IMR-90 (cell line): ENCODE data around the gene RAB1A. TPM values are rescaled to one million over a fixed set of nuclear protein-coding genes. Genes with fewer than 3 reads are reported as not detected.

Experiments used
- ATAC-seq: fragments of 200-7000 bp; cut with Tn5 transposase; 2 replicates; pipeline ENCODE4 v1.9.1; 2020; ENCODE audit warnings: low read depth, mild to moderate bottlenecking, moderate library complexity
- BruUV-seq: library from RNA; stranded (reverse); fragments of 400-500 nt; replicated peaks from 2 replicates; lab custom pipeline; 2021; lab: Mats Ljungman, UMichigan
- CTCF ChIA-PET: fragments of 300-600 bp; formaldehyde crosslinking; extraction: SDS; loops from one replicate; lab custom pipeline; 2021; ENCODE audit warnings: antibody characterized with exemption; lab: Yijun Ruan, JAX
- POLR2A ChIA-PET: fragments of 300-600 bp; sonication (Branson Sonifier 250); formaldehyde crosslinking; loops from one replicate; lab custom pipeline; 2022; ENCODE audit warnings: antibody characterized with exemption; ENCODE audit not compliant: unreplicated experiment; lab: Charles Lee
- DNase-seq: peaks from one replicate; pipeline ENCODE4 v3.0.0; 2013
- H2AFZ ChIP-seq: replicated peaks from 2 replicates; pipeline ENCODE3; 2013; ENCODE audit warnings: low read length, mild to moderate bottlenecking; ENCODE audit not compliant: poor library complexity
- H2AK5ac ChIP-seq: 2 replicates; pipeline ENCODE4 v1.6.1; 2013; ENCODE audit warnings: low read depth, low read length, inconsistent platforms
- H2AK9ac ChIP-seq: replicated peaks from 2 replicates; pipeline ENCODE3; 2013; ENCODE audit warnings: mild to moderate bottlenecking, low read depth, low read length, moderate library complexity; ENCODE audit not compliant: poor library complexity
- H2BK120ac ChIP-seq: 2 replicates; pipeline ENCODE4 v1.6.1; 2013; ENCODE audit warnings: low read depth, low read length, inconsistent platforms
- H2BK15ac ChIP-seq: 3 replicates; pipeline ENCODE4 v1.6.1; 2013; ENCODE audit warnings: low read depth, low read length, inconsistent platforms
- H2BK20ac ChIP-seq: 2 replicates; pipeline ENCODE4 v1.6.1; 2013; ENCODE audit warnings: low read depth, mild to moderate bottlenecking, inconsistent platforms, low read length, moderate library complexity
- H2BK5ac ChIP-seq: 2 replicates; pipeline ENCODE4 v1.6.1; 2013; ENCODE audit warnings: mild to moderate bottlenecking, low read depth, low read length, inconsistent platforms; ENCODE audit not compliant: poor library complexity, severe bottlenecking
- H3K14ac ChIP-seq: replicated peaks from 2 replicates; pipeline ENCODE4 v1.6.1; 2013; ENCODE audit warnings: low read depth, low read length, inconsistent platforms
- H3K18ac ChIP-seq: 2 replicates; pipeline ENCODE4 v1.6.1; 2013; ENCODE audit warnings: low read depth, low read length, control low read depth
- H3K23ac ChIP-seq: 2 replicates; pipeline ENCODE4 v1.6.1; 2013; ENCODE audit warnings: low read depth, low read length, inconsistent platforms
- H3K27ac ChIP-seq: 2 replicates; pipeline ENCODE4 v1.5.1; 2013; ENCODE audit warnings: mild to moderate bottlenecking, control low read depth, low read length; ENCODE audit not compliant: insufficient read depth
- H3K27me3 ChIP-seq: 2 replicates; pipeline ENCODE4 v1.6.1; 2013; ENCODE audit warnings: low read length; ENCODE audit not compliant: control insufficient read depth, insufficient read depth
- H3K36me3 ChIP-seq: 2 replicates; pipeline ENCODE4 v1.6.1; 2013; ENCODE audit warnings: low read length, mixed read lengths; ENCODE audit not compliant: control insufficient read depth, insufficient read depth
- H3K4ac ChIP-seq: 2 replicates; pipeline ENCODE4 v1.6.1; 2013; ENCODE audit warnings: low read depth, low read length, inconsistent platforms
- H3K4me1 ChIP-seq: 2 replicates; pipeline ENCODE4 v1.6.1; 2013; ENCODE audit warnings: low read length, mixed read lengths; ENCODE audit not compliant: control insufficient read depth, insufficient read depth
- H3K4me2 ChIP-seq: 2 replicates; pipeline ENCODE4 v1.6.1; 2013; ENCODE audit warnings: low read depth, mild to moderate bottlenecking, control low read depth, low read length, moderate library complexity
- H3K4me3 ChIP-seq: 2 replicates; pipeline ENCODE4 v1.5.1; 2013; ENCODE audit warnings: low read depth, mild to moderate bottlenecking, control low read depth, low read length, moderate library complexity; ENCODE audit not compliant: insufficient read depth
- H3K56ac ChIP-seq: 2 replicates; pipeline ENCODE4 v1.6.1; 2013; ENCODE audit warnings: low read length, inconsistent platforms; ENCODE audit not compliant: insufficient read depth; ENCODE audit errors: extremely low read depth
- H3K79me1 ChIP-seq, 2 experiments: 2 replicates each; pipeline ENCODE4 v1.6.1; 2013; ENCODE audit warnings: low read length in 2 of 2, inconsistent platforms in 1 of 2, low read depth in 1 of 2
- H3K9ac ChIP-seq: 2 replicates; pipeline ENCODE4 v1.6.1; 2013; ENCODE audit warnings: low read depth, low read length, control low read depth
- H3K9me1 ChIP-seq: 2 replicates; pipeline ENCODE4 v1.6.1; 2013; ENCODE audit warnings: low read length, inconsistent platforms; ENCODE audit not compliant: insufficient read depth
- H3K9me3 ChIP-seq: 2 replicates; pipeline ENCODE4 v1.6.1; 2013; ENCODE audit warnings: low read length; ENCODE audit not compliant: control insufficient read depth, insufficient read depth
- H4K20me1 ChIP-seq: 2 replicates; pipeline ENCODE4 v1.6.1; 2013; ENCODE audit warnings: low read length, inconsistent platforms; ENCODE audit not compliant: insufficient read depth
- H4K5ac ChIP-seq: 2 replicates; pipeline ENCODE4 v1.6.1; 2013; ENCODE audit warnings: mild to moderate bottlenecking, low read depth, low read length, control low read depth
- H4K8ac ChIP-seq, 2 experiments: 2 replicates each; pipeline ENCODE4 v1.6.1; 2013; ENCODE audit warnings: low read depth in 2 of 2, low read length in 2 of 2, control low read depth in 1 of 2, inconsistent platforms in 1 of 2
- H4K91ac ChIP-seq: 2 replicates; pipeline ENCODE4 v1.6.1; 2013; ENCODE audit warnings: low read depth, low read length, inconsistent platforms; ENCODE audit not compliant: insufficient read depth
- CEBPB ChIP-seq: IDR thresholded peaks from 2 replicates; pipeline ENCODE4 v1.6.1; 2012; ENCODE audit warnings: low read depth, low read length, improper control_type of control experiment
- CTCF ChIP-seq: conservative IDR thresholded peaks from 2 replicates; pipeline ENCODE4 v1.5.1; 2012; ENCODE audit warnings: mild to moderate bottlenecking, low read depth, low read length, improper control_type of control experiment
- MAZ ChIP-seq: IDR thresholded peaks from 2 replicates; pipeline ENCODE4 v1.6.1; 2012; ENCODE audit warnings: low read depth, mild to moderate bottlenecking, low read length, improper control_type of control experiment, moderate library complexity, borderline replicate concordance
- POLR2A ChIP-seq: IDR thresholded peaks from 2 replicates; pipeline ENCODE4 v1.6.1; 2012; ENCODE audit warnings: mild to moderate bottlenecking, low read depth, low read length
- WGBS, 2 experiments: methylation state at CpG; one replicate each; pipeline versions ENCODE4 v1.1.5 to v1.1.7; 2013; ENCODE audit warnings: missing lambda C conversion rate in 2 of 2; ENCODE audit not compliant: insufficient read length in 1 of 2; ENCODE audit errors: extremely low coverage in 2 of 2; 5-methylcytosine and 5-hydroxymethylcytosine counted together
- dilution Hi-C: fragments of 300-500 bp; cut with HindIII; formaldehyde crosslinking; loops from one replicate; pipeline ENCODE4 v1.14.3; 2018; ENCODE audit warnings: low sequenced_read_pairs; ENCODE audit not compliant: unreplicated experiment
- in situ Hi-C: fragments of 300-500 bp; cut with MboI; formaldehyde crosslinking; loops from 3 replicates; pipeline ENCODE4 v1.14.3; 2019; ENCODE audit warnings: low sequenced_read_pairs, inconsistent platforms, mixed read lengths
- intact Hi-C: fragments of 100-400 bp; cut with micrococcal nuclease; formaldehyde crosslinking; loops from 2 replicates; pipeline ENCODE4 v1.10.0; 2022
- polyA plus RNA-seq, 3 experiments: library from polyadenylated mRNA; depleted of rRNA; stranded (reverse); fragments of >200 nt; gene quantifications; 2 replicates each; pipeline ENCODE4 v1.2.3, GENCODE V29; 2012; ENCODE audit warnings: low replicate concordance in 1 of 3
- total RNA-seq: library from RNA; depleted of rRNA; stranded (reverse); fragments of >200 nt; gene quantifications from 2 replicates; pipeline ENCODE4 v1.2.3, GENCODE V29; 2012

Gene RAB1A
- total and polyA plus RNA-seq, 2 of the 4 experiments (the other 2 are of a cell fraction): 114 to 169 TPM

- TF ChIP-seq CTCF: no peak
- no peak for TF ChIP-seq POLR2A
Measured at GRCh38 chr2:65177751-65178442, 48.0 kb upstream of the RAB1A start (continued).

DNA sequence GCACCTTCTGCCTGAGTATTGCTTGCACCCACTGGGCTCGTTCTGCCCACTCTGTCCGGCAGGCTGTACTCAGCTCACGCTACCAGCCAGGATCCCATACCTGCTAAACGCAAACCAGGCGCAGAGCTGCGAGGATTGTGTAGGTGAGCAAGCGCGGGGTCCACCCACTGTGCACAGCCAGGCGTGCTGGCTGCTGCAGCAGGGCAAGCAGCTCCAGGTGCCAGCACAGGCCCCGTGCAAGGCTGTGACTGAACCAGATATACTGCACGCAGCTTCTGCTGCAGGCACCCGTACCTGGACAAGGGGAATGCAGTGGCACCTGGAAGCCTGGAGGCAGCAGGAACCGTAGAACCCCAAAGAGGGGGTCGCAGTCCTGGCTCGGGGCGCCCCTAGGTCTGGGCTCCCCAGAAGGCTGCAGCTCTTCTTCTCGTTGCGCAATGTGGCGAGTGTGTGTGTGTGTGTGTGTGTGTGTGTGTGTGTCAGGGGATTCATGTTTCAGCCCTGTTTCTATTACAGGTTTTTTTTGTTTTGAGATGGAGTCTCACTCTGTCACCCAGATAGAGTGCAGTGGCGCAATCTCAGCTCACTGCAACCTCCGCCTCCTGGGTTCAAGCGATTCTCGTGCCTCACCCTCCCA lies 46.1 kb upstream of the RAB1A start:
- Histone ChIP-seq H3K4me3 (no peak overlapping the region), H2BK15ac (no peak overlapping the region), H3K14ac (no peak overlapping the region), H3K27ac (no peak overlapping the region), H2AFZ (no peak overlapping the region), H3K4ac (no peak overlapping the region), H3K56ac (no peak overlapping the region), H3K27me3 (peaks cover 7% of the 10 kb centered on the region), H2AK9ac (no peak overlapping the region), H2AK5ac (no peak overlapping the region), H3K23ac (no peak overlapping the region), H3K9ac (no peak overlapping the region), H3K9me3 (no peaks in the 10 kb centered on the region), H2BK20ac (no peak overlapping the region), H3K18ac (no peak overlapping the region), H2BK120ac (no peak overlapping the region), H3K9me1 (no peaks in the 10 kb centered on the region; the same call in 1 of the 2 replicates), H4K91ac (no peak overlapping the region), H3K36me3 (no peaks in the 10 kb centered on the region), H4K20me1 (no peaks in the 10 kb centered on the region), H2BK5ac (no peak overlapping the region), H3K4me2 (no peak overlapping the region), H3K4me1 (no peaks in the 10 kb centered on the region; the same call in 1 of the 2 replicates), H4K5ac (no peak overlapping the region), H3K79me1 (no peaks in the 10 kb centered on the region), H4K8ac (no peak overlapping the region)
- WGBS, 2 experiments: 91% methylated on average over 11 of the region's 23 CpGs; no CpG with 5 or more reads in 1 of the 2 experiments
- intact Hi-C loops (no loop called here), in situ Hi-C loops (no loop called here), dilution Hi-C loops (no loop called here)
- CTCF ChIA-PET: interaction anchor here (0.9 kb wide), 1 partner anchor 46 kb away, joined by 3 read pairs; the partner anchor contains the start of gene RAB1A
- POLR2A ChIA-PET: no interaction called here
- no peak for DNase-seq
- no peak for ATAC-seq
- TF ChIP-seq MAZ: no peak
- TF ChIP-seq CEBPB: peak; percentile 84
- no TSS peak for BruUV-seq
